NCI-H2107 treated with DMSO at 0.1 percent for 48 hours (cell line): ENCODE results near the gene AKNA.

Experiments
- DNase-seq: peaks from one replicate; lab custom pipeline; 2025; ENCODE audit not compliant: unreplicated experiment; lab: John Stamatoyannopoulos, UW

Gene AKNA

DNA sequence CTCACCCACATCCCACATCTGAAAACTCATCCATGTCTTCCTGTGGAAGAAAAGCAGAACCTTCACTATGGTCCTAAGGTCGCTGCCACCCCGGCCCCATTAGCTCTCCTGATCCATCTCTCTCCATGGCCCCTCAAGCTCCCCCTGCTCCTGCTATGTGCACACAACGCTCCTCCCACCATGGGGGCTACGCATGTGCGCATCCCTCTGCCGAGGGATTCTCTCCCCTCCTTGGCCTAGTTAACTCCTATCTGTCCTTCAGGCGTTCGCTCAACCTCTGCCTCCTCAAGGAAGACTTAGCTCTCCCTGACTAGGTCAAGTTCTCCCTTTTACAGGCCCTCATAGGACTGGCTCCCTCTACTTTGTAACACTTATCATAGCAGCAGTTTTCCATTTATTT lies 9.8 kb downstream of the AKNA start:
- no peak for DNase-seq

DNA sequence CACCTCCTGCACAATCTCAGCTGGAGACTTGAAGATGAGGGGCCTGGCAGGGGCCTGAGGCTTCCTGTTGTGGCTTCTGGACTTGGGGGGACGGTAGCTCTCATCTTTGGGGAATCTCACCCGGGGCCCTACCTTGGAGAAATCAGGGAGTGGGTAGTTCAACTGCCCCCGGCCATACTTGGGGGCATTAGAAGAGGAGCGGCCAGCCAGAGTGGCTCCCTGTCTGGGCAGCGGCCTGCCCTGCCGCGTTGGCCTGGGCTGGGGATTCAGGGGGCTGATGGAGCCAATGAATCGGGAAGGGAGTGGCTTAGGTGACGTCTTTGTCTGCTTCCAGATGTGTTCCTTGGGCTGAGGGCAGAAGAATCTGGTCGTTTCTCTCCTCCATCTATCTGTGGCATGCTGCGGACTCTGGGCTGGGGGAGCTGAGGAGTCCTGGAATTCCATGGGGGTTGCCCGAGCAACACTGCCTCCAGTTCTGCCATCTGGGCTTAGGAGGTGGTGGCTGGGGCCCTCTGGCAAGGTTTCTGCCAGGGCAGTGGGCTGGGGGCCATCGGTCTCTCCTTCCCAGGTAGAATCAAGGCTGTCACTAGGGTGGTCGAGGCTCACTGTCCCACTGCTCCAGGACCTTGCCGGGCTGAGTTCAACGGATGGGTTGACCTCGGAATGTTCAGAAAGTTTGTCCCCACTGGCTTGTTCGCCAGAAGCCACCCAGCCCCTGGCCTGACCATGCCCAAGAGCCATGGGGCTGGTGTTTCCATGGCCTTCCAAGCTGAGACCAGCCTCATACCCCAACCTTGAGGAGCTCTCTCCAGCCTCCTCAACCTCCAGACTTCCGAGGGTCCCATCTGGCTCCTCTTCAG lies 11.0 kb downstream of the AKNA start:
- DNase-seq, result no peak

- no peak for DNase-seq
Measured at GRCh38 chr9:114375386-114376175, 12.2 kb downstream of the AKNA start.

GRCh38 chr9:114374936-114375335 lies 12.8 kb downstream of the AKNA start:
- no peak for DNase-seq

DNA sequence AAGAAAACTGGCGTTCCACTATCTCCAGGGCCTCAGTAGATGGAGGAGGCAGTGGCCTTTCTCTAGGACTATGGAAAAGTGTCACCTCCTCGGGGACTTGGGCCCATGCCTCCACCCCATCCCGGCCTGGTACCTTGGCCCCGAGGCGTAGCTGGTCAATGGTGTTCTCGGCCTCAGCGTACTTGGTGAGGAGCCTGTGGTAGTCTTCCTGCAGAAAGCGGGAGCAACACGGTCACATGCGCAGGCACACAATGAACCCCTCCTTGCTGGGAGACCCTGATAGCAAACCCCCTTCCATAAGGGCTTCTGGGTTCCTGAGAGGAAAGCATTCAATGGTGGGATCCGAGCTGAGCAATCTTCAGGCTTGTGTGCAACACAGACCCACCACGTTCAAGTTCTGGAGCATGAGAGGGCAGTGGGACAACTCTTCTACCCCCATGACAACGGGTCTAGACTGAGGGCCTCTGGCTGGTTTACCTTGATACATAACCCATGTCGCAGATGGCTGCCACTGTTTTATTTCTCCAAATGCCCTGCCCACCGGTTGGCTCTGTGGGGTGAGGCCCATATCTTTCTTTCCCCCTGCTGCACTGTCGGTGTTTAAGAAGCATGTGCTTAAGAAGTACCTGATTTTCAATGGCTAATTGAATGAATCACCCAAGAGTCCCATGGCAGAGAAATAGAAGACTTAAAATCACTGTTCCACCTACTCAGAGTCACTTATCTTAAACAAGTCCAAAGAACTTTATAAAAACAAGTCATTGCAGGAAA lies 13.6 kb downstream of the AKNA start:
- DNase-seq, result no peak

DNA sequence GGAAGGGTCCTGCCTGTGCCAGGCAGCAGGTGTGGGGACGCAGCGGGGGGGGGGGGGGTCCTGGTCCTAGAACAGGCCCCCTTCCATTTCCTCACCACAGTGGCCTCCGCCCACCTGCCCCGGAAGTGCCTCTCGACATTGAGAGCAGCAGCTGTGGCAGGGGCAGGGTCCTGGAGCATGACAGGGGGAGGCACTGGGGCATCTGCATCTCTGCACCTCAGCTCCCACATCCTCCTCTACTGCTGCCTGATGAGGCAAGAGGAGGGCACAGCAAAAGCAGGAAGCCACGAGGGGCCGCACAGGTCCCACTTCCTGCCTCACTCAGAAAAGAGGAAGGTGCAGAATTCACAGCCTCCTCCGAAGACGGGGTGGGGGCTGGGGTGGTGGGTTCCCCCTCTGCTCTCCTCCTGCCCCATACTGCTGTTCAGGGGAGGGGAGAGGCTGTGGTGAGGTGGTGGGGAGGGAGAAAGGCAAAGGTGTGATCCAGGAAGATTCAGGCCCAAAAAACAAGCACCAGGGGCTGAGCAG lies 14.8 kb downstream of the AKNA start:
- no peak for DNase-seq

GRCh38 chr9:114371973-114372917 lies 15.5 kb downstream of the AKNA start:
- no peak for DNase-seq

- DNase-seq, result no peak
Measured at GRCh38 chr9:114371343-114371944, 16.3 kb downstream of the AKNA start.

DNA sequence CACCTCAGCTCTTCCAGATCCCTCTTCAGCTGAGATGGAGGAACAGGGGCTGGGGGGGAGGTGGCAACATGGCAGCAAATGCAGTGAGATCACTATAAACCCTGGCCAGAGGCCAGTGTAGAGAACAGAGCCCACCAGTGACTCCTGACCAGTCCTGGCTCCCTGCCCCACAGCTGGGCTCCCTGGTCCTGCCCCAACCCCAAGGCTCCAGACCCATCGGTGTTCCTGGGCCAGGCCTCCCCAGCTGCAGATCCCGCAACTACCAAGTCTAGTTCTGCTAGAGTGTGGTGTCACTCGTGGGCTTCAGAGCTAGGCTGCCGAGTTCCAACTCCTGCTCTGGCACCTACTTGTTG lies 16.8 kb downstream of the AKNA start:
- no peak for DNase-seq

- DNase-seq, result no peak
Measured at GRCh38 chr9:114370251-114370967, 17.4 kb downstream of the AKNA start.

GRCh38 chr9:114369216-114370130 lies 18.3 kb downstream of the AKNA start:
- no peak for DNase-seq

GRCh38 chr9:114367772-114368569 lies 19.8 kb downstream of the AKNA start:
- DNase-seq, result no peak

GRCh38 chr9:114367366-114367765 lies 20.4 kb downstream of the AKNA start:
- DNase-seq, result no peak

DNA sequence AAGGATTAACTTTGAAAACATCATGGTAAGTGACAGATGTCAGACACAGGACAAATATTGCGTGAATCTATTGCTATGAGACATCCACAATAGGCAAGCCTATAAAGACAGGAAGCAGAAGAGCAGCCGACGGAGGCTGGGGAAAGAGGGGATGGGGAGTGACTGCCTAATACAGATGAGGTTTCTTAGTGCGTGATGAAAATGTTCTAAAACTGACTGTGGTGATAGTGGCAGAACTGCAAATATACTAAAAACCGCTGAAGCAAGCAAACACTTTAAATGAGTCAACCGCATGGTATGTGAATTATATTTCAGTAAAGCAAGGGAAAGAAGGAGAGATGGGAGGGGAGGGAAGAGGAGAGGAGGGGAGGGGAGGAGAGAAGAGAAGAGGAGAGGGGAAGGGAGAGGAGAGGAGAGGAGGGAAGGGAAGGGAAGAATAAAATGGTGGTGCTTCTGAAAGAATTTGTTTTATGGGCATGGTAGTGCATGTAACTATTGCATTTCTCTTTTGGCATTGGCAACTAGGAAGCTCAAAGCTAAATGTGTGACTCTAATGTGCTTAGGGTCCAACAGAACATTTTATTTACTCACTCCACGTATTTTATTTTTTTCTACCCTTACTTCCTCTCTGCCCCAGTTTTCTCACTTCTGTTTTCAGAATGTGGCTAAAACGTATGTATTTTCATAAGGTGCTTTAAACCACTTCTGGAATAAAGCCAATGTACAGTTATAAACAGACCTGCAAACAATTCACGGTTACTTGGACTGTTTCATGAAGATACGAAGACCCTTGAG lies 21.3 kb downstream of the AKNA start:
- DNase-seq, result no peak

DNA sequence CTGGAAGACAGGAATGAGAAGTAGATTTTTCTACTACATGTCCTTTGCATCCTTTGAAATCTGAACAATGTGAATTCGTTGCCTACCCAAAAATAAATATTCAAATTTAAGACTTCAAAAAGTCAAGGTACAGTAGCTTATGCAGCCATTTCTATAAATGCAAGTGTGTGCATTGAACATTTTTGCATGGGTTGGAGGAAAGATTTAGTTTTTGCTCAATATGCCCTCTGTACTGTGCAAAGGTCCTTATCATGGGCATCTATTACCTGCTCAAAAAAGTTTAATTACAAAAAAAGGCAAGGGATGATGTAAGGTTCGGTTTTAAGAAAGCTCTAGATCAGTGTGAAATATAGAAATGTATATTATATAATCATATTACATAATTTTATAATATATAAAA lies 22.6 kb downstream of the AKNA start:
- DNase-seq, result no peak
